ENCODE measurements around the gene SPRYD3.

The SPRYD3 gene

DNA sequence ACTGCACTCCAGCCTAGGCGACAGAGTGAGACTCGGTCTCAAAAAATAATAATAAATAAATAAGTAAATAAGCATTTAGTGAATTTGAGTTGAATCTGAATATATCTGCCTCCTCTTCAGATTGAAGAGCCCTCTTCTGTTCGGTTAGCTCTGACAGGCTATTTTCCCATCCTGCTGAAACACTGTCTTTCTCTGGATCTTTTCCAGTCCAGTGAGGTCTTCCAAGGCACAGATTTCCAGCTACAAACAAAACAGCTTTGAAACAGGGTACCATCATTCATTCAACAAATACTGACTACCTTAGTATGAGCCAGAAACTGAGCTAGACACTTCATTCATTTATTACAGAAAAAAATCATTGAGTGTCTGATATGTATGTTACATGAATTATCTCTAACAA lies 7.2 kb upstream of the SPRYD3 start:
- H3K4me3 ChIP-seq (ENCODE audit: low read depth, low read length) = no peak overlapping the region
- TF ChIP-seq, protein P1, sequence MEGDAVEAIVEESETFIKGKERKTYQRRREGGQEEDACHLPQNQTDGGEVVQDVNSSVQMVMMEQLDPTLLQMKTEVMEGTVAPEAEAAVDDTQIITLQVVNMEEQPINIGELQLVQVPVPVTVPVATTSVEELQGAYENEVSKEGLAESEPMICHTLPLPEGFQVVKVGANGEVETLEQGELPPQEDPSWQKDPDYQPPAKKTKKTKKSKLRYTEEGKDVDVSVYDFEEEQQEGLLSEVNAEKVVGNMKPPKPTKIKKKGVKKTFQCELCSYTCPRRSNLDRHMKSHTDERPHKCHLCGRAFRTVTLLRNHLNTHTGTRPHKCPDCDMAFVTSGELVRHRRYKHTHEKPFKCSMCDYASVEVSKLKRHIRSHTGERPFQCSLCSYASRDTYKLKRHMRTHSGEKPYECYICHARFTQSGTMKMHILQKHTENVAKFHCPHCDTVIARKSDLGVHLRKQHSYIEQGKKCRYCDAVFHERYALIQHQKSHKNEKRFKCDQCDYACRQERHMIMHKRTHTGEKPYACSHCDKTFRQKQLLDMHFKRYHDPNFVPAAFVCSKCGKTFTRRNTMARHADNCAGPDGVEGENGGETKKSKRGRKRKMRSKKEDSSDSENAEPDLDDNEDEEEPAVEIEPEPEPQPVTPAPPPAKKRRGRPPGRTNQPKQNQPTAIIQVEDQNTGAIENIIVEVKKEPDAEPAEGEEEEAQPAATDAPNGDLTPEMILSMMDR (IDR thresholded peaks at IDR 0.05; ENCODE audit: borderline replicate concordance, insufficient read depth, low read depth, low read length) = no peak

DNA sequence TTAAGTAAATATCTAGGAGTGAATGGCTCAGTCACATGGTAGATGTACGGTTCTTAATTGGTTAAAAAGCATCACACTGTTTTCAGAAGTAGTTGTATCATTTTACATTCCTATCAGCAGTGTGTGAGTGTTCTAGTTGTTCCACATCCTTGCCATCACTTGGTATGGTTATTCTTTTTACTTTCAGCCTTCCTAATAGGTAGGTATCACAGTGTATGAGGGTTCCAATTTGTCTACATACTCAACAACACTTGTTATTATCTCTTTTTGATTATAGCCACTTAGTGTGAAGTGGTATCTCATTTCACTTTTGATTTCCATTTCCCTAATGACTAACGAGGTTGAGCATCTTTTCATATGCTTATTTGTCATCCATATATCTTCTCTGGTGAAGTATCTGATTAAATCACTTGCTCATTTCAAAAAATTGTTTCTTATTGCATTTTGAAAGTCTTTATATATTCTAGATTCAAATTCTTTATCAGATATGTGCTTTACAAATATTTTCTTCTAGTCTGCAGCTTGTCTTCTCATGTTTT lies 3.5 kb upstream of the SPRYD3 start:
- H3K4me3 ChIP-seq (ENCODE audit: low read depth, low read length) = no peak overlapping the region

DNA sequence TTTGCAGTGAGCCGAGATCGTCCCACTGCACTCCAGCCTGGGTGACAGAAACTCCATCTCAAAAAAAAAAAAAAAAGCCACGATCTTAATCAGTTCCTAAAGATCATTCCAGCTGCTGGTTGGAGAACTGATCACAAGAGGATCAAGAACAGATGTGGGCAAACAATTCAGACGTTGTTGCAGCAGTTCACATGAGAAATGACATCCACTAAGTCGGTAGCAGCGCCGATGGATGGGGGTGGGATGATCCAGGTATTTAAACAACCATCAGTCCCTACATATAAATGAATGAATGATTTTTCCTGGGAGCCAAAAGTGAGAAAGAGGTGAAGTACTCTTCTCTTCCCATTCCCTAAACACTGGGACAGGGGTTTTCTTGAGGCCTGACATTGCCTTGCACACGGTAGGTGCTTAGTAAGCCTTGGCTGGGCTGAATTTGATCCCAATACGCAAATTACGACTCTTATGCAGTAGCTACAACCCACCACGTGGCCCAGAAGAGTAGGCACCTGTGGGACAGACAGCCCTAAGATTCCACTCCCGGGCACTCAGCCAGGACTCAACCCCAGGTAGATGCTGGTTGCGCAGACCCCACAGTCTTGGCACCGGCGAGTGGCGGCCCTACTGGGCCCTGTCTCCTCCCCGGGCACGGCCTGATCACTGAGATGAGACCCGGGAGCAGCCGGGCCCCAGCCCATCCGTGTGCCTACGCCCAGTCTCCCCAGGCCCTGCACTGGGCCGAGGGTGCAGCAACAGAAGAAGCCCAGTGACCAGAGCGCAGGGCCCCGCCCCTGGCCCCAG lies 565 bp downstream of the SPRYD3 start:
- TF ChIP-seq, protein P1 (IDR thresholded peaks at IDR 0.05; ENCODE audit: borderline replicate concordance, insufficient read depth, low read depth, low read length) = 0 out of 2 replicates have a peak, but pooled peaks have one; percentile 3
- peak overlapping the region; percentile 79 for H3K4me3 ChIP-seq (ENCODE audit: low read depth, low read length)

More for the DNA sequence above, 3.5 kb upstream of the SPRYD3 start:
- TF ChIP-seq, protein P1 (IDR thresholded peaks at IDR 0.05; ENCODE audit: borderline replicate concordance, insufficient read depth, low read depth, low read length) = no peak

GRCh38 chr12:53077030-53077429 lies 2.2 kb downstream of the SPRYD3 start:
- TF ChIP-seq, protein P1 (IDR thresholded peaks at IDR 0.05; ENCODE audit: borderline replicate concordance, insufficient read depth, low read depth, low read length) = no peak
- no peak overlapping the region for H3K4me3 ChIP-seq (ENCODE audit: low read depth, low read length)

DNA sequence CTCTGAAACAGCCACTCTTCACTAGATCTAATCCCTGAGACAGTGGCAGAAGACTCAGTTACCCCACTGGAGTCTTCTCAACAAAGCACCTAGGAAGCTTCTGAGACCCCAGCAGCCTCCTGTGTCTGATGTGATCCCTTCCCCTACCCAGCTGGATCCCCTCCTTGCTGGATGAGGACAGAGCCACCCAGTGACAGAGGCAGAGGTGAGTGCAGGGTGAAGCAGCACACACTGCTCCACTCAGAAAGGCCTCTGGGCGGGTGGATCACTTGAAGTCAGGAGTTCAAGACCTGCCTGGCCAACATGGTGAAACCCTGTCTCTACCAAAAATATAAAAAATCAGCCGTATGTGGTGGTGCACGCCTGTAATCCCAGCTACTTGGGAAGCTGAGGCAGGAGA lies 2.7 kb downstream of the SPRYD3 start:
- H3K4me3 ChIP-seq (ENCODE audit: low read depth, low read length) = no peak overlapping the region
- TF ChIP-seq, protein P1 (IDR thresholded peaks at IDR 0.05; ENCODE audit: borderline replicate concordance, insufficient read depth, low read depth, low read length) = no peak

- H3K4me3 ChIP-seq (ENCODE audit: low read depth, low read length) = no peak overlapping the region
- TF ChIP-seq, protein P1 (IDR thresholded peaks at IDR 0.05; ENCODE audit: borderline replicate concordance, insufficient read depth, low read depth, low read length) = no peak
Measured at GRCh38 chr12:53074999-53075370, 4.2 kb downstream of the SPRYD3 start.
